HG02981 (cell line): ENCODE results near the gene RTBDN.
"Not testable (repeated sequence)": the region's sequence is repeated elsewhere in the genome, so short reads cannot be mapped to it uniquely, and the experiment has no call there.

ENCODE experiments used
- ATAC-seq: cut with Tn5 transposase; IDR thresholded peaks from one replicate; pipeline ENCODE4 v1.9.1; 2021; ENCODE audit warnings: mild to moderate bottlenecking, moderate library complexity; ENCODE audit not compliant: unreplicated experiment

Gene RTBDN

DNA sequence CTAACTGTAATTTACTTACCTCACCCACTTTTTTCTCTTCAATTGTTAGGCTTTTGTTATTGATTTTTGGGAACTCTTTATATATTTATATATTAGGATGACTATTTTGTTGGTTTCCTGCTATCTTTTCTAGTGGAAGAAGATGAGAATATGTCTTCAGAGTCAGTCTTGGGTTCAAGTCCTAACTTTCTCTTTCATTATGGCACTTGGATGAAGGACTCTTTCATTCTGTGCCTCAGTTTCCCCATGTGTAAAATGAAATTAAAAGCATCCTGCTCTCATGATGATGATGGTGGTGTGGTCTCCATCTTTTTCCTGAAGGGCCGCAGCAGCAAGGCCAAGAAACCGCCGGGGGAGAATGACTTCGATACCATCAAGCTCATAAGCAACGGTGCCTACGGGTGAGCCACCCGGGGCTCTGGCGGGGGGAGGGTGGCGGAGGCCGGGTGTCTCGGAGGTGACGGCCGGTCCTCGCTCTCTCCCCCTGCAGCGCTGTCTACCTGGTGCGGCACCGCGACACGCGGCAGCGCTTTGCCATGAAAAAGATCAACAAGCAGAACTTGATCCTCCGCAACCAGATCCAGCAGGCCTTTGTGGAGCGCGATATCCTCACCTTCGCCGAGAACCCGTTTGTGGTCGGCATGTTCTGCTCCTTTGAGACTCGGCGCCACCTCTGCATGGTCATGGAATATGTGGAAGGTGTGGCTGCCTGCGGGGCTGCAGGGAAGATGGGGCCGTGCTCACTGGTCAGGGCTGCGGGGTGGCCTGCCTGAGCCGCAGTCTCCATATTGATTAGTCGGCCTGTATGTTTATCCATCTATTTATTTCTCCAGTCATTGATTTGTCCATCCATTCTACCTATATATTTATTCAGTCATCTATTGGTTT is 23.9 kb upstream of the RTBDN start:
- no peak for ATAC-seq

DNA sequence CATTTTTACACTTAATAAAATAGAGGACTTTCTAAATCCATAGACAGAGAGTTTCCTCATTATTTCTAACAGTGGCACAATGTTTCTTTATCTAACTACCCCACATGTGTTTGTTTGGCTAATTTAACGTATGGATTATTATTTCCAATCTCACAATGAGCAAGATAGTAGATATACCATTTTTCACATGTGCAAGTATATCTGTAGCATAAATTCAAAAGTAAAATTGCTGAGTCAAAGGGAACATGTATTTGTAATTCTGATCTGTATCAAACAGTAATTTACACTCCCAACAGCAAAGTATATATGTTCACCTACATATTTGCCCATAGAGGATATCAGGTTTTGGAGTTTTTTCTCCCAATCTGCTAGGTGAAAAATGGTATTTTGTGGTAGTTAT is 22.3 kb upstream of the RTBDN start:
- no peak for ATAC-seq

DNA sequence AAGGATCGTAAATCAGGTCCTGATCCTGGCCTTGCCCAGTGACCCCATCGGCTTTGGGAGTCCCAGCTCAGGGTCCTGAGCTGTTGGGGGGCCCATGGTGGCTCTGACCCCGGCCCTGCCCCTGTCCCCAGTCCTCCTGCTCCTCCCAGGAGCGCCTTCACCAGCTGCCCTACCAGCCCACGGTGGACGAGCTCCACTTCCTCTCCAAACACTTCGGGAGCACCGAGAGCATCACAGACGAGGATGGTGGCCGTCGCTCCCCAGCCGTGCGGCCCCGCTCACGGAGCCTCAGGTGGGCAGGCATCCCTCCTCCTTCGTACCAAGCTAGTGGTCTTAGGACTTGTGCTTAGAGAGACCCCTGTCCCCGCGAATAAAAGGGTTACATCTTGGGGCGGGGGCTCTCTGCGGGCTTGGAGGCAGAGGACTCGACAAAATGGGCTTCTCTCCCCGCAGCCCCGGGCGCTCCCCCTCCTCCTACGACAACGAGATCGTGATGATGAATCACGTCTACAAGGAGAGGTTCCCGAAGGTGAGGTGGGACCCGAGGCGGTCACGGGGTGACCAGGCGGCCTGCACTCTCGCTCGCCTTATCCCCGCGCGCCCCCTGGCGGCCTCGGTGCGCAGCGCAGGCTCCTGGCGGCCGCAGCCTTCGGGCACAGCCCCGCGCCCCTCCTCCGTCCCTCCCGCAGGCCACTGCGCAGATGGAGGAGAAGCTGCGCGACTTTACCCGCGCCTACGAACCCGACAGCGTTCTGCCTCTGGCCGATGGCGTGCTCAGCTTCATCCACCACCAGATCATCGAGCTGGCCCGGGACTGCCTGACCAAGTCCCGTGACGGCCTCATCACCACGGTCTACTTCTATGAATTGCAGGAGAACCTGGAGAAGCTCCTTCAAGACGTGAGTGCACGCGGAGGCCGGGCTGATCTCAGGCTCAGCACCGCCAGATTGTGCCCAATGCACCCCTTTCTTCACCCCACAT is 13.1 kb upstream of the RTBDN start:
- ATAC-seq, result peak; percentile 64

DNA sequence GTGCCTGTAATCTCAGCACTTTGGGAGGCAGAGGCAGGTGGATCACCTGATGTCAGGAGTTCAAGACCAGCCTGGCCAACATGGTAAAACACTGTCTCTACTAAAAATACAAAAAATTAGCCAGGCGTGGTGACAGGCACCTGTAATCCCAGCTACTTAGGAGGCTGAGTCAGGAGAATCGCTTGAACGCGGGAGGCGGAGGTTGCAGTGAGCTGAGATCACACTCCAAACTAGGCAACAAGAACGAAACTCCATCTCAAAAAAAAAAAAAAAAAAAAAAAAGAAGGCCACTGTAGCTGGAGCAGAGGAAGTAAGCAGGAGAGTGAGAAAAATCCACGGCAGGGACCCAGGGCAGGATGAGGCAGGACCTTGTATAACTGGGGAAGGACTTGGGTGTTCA is 12.2 kb upstream of the RTBDN start:
- ATAC-seq, result not testable (repeated sequence)

DNA sequence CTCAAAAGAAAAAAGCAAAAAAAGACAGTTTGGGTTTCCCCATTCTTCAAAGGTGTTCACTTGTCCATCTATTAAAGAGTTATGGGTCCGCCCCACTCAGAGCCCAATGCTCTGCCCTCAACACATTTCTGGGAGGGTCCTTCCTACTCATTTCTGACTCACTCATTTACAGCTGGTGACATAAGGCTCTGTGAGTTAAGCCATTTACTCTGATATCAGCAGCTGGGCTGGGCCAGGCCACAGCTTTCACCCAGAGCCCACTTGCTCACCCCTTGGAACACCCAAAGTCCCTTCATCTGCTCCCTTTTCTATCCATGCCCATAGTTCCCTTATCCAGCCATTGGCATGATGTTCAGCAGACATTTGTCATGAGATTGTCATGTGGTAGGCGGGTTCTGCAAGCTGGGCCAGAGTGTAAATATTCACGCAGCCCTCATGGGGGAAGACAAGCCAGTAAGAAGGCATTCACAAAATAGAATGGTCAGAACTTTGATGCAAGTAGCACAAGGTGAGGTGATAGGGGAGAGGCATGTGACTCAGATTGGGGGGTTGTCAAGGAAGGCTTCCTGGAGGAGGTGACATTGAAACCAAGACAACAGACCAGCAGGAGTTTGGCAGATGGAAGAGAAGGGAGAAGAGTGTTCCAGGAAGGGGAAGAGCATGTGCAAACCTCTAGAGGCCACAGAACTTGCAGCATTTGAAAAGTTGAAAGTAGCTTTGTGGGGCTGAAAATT is 9.8 kb upstream of the RTBDN start:
- ATAC-seq, result no peak

DNA sequence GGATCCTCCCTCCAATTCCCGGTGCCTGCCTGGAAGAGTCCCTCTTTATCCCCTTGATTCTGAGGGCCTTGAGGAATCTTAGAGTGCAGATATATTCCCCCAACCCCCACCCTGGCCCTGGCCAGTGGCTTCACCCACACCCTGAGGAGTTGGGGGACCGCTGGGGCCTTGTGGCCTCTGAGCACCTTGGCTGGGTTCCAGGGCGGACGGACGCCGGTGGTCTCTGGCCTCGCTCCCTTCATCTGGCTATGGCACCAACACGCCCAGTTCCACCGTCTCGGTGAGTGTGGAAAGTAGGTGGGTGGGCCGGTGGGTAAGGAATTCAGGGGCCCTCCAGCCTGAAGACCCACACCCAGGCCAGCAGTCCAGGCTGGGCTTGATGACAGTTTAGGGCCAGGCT is 8.9 kb upstream of the RTBDN start:
- ATAC-seq, result no peak

DNA sequence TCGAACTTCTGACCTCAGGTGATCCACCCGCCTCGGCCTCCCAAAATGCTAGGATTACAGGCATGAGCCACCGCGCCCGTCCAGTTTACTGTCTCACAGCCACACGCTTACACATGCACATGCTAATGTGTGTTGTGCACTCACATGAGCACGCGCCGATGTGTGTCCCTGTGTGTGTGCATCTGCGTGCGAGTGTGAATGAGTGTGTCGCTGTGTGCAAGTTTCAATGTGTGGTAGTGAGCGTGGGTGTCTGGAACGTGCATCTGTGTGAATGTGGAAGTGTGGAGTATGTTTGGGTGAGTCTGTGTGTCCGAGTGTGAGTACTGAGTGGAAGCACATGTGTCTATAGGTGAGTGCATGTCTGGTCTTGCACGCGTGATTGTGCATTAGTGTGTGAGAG is 8.1 kb upstream of the RTBDN start:
- no peak for ATAC-seq

DNA sequence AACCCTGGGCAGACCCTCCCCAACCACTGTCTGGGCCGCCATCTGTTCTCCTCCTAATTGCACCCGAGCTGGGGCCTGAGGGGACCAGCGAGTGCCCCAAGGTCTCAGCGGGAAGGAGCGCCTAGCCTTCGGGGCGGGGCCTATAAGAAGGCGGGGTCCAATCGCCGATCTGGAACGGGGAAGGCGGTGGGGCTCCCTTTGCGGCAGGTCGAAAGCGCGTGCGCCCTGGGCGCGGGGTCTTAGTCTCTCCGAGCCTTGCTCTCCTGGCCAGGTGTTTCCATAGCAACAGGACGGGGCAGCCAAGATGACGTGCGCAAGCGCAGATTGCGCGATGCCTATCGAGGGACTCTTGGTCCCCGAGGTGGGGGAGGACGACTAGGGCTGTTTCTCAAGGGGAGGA is 6.7 kb upstream of the RTBDN start:
- ATAC-seq, result no peak

DNA sequence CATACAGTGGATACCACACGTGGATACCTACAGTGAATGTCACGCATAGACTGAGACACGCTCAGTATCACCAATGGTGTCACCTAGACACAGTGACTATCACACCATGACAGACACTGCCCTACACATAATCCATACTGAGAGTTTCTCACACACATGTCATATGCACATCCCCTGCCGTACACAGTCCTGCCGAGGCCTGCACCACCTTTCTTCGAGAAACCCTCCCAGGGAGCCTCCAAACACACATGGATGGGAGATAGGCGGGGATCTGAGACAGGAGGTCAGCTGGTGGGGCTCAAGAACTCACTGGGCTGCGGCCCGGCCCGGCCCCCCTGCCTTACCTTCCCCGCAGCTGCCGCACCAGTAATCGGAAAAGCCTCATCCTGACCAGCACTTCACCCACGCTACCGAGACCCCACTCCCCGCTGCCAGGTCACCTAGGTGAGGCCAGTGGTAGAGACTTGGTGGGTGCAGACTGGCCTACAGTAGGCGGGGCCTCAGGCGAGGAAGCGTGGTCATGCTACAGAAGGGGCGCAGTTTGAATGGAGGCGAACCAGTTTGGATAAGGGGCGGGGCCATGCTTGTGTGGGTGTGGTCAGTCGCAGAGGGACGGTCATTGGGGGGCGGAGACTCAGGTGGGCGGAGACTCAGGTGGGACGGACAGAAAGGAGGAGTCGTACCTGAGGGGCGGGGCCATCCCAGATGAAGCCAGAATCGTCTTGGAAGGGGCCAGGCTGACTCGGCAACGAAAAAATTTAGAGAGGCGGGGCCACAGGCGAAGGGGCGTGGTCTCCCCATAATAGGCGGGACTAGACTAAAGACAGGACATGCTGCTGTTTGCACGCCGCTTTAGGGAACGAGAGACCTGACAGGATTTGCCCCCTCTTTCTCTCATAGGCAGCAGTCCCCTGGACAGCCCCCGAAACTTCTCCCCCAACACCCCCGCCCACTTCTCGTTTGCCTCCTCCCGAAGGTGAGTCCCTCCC is 6.0 kb upstream of the RTBDN start:
- no peak for ATAC-seq

DNA sequence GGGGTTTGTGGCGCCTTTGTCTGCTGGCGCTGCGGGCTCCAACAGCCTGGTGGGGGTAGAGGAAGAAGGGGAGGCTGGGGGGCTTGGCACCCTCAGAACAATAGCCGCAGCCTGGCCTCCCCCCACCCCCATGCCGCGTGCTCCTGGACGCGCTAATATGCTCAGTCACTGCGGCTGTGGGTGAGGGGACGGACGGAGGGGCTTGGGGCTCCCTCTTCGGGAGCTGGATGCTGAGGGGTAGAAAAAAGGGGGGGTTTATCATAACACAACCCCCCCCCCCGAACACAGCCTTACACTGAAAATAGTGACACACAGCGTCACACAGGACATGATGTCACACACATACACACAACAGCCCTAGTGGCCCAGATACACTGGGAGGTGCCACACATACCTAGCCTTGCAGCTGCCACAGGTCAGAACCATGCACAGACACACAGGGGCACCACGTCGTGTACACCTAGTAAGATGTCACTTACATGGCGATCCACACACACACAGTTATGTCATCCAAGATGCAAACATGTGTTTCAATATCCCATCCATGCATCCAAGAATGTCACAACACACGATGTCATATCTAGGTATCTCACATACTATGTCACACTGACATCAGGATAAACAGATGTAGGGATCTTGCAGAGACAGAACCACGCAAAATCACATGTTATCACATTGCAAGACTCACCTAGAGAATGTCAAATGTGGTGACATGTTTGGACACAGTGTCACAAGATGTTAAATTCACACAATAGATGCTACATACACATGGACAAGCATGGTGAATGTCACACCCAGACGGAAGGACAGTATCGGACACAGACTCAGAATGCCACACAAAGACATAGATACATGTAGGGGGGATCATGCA is 4.7 kb upstream of the RTBDN start:
- no peak for ATAC-seq

DNA sequence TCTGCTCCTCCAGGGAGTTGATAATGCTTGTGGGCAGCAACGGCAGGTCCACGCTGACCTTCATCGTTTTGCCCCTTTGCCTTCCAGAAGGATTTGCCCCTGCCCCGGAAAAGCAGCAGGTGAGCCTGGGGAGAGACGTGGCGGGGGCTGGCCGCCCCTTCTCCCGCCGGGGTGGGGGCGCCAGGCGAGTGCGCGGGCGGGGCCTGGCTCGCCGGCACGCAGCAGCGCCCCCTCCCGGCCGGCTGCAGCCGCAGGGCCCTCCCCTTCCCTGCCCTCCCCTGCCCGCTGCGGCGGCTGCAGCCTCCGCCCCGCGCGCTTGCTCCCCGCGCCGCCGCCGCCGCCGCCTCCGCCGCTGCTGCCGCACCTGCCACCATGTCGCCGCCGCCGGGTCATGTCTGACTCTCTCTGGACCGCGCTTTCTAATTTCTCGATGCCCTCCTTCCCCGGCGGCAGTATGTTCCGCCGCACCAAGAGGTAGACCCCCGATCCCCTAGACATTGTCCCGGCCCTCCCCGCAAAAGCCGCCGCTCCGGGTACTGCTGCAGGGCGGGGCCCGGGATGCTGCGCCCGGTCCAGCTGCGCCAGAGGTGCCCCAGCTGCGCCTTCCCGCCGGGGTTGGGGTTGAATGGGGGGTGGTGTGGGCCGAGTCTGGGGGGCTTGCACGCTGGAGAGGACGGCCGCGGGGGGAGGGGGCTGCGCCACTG is 4.0 kb upstream of the RTBDN start, which contains the start of gene MAST1:
Gene MAST1 (plus strand): TSS at position 334 of the 704 bp plus-strand sequence. CDS start 58 bp downstream, at position 392.
- ATAC-seq, result no peak

DNA sequence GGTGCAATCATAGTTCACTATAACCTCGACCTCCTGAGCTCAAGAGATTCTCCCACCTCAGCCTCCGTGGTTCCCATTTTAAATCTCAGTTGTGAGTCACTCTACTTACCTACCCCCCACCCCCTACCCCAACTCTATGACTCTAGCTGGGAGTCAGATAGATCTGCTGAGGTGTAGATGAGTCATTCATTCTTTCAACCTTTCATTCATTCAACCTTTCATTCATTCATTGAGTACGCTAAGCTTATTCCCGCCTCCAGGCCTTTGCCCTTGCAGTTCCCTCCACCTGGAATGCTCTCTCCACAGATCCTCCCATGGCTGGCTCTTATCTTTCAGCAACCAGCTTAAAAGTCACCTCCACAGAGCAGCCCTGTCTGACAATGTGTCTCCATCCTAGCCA is 2.8 kb upstream of the RTBDN start:
- ATAC-seq, result no peak

DNA sequence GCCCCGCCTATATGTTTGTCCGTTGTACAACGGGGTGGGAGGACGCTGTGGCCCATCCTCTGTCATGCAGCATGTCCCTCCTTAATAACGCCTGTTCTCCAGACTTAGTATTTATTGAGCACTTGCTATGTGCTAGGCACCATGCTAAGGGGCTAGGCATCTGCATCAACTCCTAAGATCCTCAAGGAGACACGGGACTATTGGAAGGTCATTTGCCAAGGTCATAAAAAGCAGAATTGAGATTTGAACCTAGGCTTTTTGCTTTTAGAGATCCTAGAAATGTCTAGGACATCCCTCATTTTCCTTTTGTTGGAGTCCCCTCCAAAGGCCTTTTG is 2.1 kb upstream of the RTBDN start:
- no peak for ATAC-seq

DNA sequence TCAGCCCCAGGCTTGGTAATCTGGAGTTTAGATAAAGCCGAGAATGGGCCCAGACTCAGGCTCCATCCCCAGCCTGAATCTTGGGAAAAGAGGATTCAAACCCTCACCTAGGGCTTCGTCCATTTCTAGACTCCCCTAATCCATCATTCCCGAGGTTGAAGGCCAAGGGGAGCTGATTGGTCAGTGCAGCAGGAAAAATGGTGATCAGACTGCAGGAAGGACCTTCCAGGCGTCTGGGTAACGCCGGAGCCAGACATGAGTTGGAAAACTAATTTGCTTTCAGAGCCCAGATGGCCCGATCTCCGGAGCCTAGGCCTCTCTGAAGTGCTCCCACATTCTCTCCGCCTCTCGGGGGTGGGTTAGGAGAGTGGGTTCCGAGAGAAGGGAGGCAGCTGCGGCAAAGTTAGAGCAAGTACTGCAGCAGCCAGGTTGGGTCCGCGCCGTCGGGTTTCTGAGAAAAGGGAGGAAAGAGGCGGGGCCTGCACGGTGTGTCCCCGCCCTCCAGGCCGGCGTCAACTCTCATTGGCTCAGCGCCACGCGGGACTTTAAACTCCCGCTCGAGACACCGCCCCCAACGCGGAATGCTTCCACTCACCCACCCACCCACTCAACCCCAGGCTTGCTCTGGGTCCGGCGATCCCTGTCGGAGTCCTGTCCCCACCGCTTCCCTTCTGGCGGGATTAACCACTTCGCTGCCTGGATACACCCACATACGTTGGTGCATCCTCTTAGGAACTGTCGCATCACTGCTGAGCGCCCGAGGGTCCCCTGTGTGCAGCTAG is 788 bp upstream of the RTBDN start:
- ATAC-seq, result no peak

DNA sequence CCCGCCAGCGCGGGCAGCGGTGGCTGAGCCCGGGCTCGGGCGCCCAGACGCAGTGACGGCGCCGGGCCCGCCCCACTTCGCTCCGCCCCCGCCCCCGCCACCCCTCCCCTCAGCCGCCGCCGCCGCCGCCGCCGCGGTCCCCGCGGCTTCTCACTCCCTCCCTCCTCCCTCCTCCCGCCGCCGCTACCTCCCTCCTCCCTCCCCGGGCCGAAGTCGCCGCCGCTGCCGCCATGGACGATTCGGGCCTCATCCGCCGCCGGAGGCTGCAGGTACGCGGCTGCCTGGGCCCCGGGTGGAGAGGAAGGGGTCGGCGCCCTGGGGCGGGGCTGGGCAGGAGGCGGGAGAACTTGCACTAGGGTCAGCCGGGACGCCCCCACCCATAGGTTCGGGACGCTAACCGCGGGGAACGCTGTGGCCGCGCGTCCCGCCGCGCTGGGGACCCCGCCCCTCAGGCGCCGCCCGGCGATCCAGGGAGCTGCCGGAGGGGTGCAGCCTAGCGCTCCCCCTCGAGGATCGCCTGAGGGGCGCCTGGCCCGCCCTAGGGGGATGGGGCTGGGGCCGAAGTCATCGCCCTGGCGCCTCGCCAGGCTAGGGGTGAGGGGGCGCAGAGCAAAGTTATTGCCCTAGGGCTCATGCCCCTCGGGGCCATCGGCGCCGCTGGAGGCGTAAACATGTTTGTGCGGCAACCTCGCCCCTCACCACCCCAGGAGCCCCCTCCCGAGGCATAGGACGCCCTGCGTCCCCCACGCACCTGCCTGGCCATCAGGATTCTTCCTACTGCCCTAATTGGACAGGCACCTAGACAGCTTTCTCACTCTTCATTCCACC is 427 bp downstream of the RTBDN start:
- no peak for ATAC-seq

DNA sequence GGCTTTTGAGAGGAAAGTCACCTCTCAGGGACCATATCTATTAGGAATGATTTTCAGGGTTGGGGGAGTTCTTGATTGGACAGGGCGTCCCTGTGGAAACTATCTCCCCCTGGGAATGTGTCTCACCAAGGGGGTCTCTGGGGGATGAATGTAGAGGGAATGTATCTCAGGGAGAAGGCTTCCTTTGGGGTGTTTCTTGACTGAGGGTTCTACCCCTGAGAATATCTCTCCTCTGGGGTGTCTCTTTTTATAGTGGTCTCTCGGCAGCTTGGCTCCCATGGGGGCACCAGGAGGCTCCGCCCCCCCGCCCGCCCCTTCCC is 1.0 kb downstream of the RTBDN start:
- no peak for ATAC-seq

DNA sequence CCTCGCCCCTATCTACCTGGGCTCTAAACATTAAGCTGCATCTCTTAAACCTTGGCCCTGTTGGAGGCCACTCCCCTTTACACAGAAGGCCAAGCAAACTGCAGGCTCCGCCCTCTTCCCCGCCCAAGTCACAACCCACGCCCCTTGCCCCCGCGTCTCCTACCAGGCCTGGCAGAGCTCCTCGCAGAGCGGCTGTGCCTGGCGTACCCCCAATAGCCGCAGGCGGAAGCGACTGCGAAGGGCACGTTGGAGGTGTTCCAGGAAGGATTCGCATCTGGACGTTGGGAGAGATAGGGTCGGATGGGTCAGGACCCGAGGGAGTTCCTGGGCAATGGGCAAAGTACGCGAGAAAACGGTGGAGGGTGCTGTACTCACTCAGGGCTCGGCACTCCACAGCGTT is 5.9 kb downstream of the RTBDN start:
- no peak for ATAC-seq
